Body of pancreas (tissue), 2 donors: ENCODE results near the gene KLRC1. TPM values are rescaled to one million over a fixed set of nuclear protein-coding genes. Genes with fewer than 3 reads are reported as not detected.

Experiments used
- total RNA-seq, 2 donors: library from RNA; depleted of rRNA; stranded (reverse); fragments of >200 nt; gene quantifications; one replicate each; pipeline ENCODE4 v1.1.0, GENCODE V29; 2016

Gene KLRC1
- total RNA-seq, 2 donors from 2014 or later = 0.52 TPM; not detected in 1

Other genes with a start within 250 kb of the KLRC1 start
- gene GABARAPL1, start 240.5 kb downstream of the KLRC1 start, total RNA-seq = 10 to 100 TPM; 51.4 to 86.9 TPM
- under 1 TPM; under 0.01 to 0.78 TPM for gene KLRD1, start 145.5 kb downstream of the KLRC1 start, total RNA-seq
- gene KLRK1, start 63.3 kb downstream of the KLRC1 start, total RNA-seq = 1 to 10 TPM in 1 of 2 donors, not detected in 1; 1.3 TPM
- gene KLRC4, start 43.6 kb downstream of the KLRC1 start, total RNA-seq = not detected
- not detected for gene KLRC3, start 32.8 kb downstream of the KLRC1 start, total RNA-seq
- under 1 TPM; 0.52 to 0.66 TPM for gene KLRC2, start 17.4 kb downstream of the KLRC1 start, total RNA-seq
- gene EIF2S3B, start 52.5 kb upstream of the KLRC1 start, total RNA-seq = under 1 TPM in 1 of 2 donors, not detected in 1; 0.26 TPM
- 10 to 100 TPM; 16.9 to 17.5 TPM for gene MAGOHB, start 160.2 kb upstream of the KLRC1 start, total RNA-seq
- under 1 TPM in 1 of 2 donors, not detected in 1; 0.26 TPM for gene STYK1, start 220.7 kb upstream of the KLRC1 start, total RNA-seq